Measurements from ENCODE around the gene TP53.

TP53 gene

GRCh38 chr17:7688808-7689316 lies 1.6 kb upstream of the TP53 start:
- H2AFZ ChIP-seq (ENCODE audit: low read length, unreplicated experiment): peak overlapping the region; percentile 58
- peaks cover 18% of the 10 kb centered on the region for H3K4me1 ChIP-seq (ENCODE audit: control insufficient read depth, insufficient read depth, low read length, unreplicated experiment)
- H3K79me2 ChIP-seq (ENCODE audit: control insufficient read depth, insufficient read depth, low read length, unreplicated experiment): peaks cover 43% of the 10 kb centered on the region
- no peaks in the 10 kb centered on the region for H3K27me3 ChIP-seq (ENCODE audit: insufficient read depth, low read length)
- peak overlapping the region; percentile 85 for H3K4me3 ChIP-seq (ENCODE audit: low read depth, low read length)
- H3K27ac ChIP-seq (ENCODE audit: low read depth, low read length): peak overlapping the region; percentile 11; the same call in 1 of the 2 replicates
- H3K36me3 ChIP-seq (ENCODE audit: insufficient read depth, low read length): peaks cover 6% of the 10 kb centered on the region; the same call in 1 of the 2 replicates

- Histone ChIP-seq H3K27ac (ENCODE audit: low read depth, low read length) (peak within 1 kb of the TSS; percentile 98), H3K36me3 (ENCODE audit: insufficient read depth, low read length) (peaks cover 6% of the 10 kb centered on the region; the same call in 1 of the 2 replicates), H2AFZ (ENCODE audit: low read length, unreplicated experiment) (peak within 1 kb of the TSS; percentile 87), H3K27me3 (ENCODE audit: insufficient read depth, low read length) (no peaks in the 10 kb centered on the region), H3K4me3 (ENCODE audit: low read depth, low read length) (peak within 1 kb of the TSS; percentile 90), H3K4me1 (ENCODE audit: control insufficient read depth, insufficient read depth, low read length, unreplicated experiment) (peaks cover 18% of the 10 kb centered on the region), H3K79me2 (ENCODE audit: control insufficient read depth, insufficient read depth, low read length, unreplicated experiment) (peaks cover 50% of the 10 kb centered on the region)
Measured at GRCh38 chr17:7687908-7688807, 868 bp upstream of the TP53 start, which contains the start of gene WRAP53. TSS of gene WRAP53 (plus strand) at chr17:7688477. CDS start at chr17:7688649, 172 bp downstream.

- Histone ChIP-seq H3K4me1 (ENCODE audit: control insufficient read depth, insufficient read depth, low read length, unreplicated experiment) (peaks cover 18% of the 10 kb centered on the region), H3K36me3 (ENCODE audit: insufficient read depth, low read length) (peaks cover 6% of the 10 kb centered on the region; the same call in 1 of the 2 replicates), H3K27me3 (ENCODE audit: insufficient read depth, low read length) (no peaks in the 10 kb centered on the region), H3K79me2 (ENCODE audit: control insufficient read depth, insufficient read depth, low read length, unreplicated experiment) (peaks cover 56% of the 10 kb centered on the region), H2AFZ (ENCODE audit: low read length, unreplicated experiment) (peak overlapping the region; percentile 41), H3K27ac (ENCODE audit: low read depth, low read length) (peak overlapping the region; percentile 98), H3K4me3 (ENCODE audit: low read depth, low read length) (peak overlapping the region; percentile 90)
Measured at GRCh38 chr17:7686222-7687071, 843 bp downstream of the TP53 start.

- H3K27me3 ChIP-seq (ENCODE audit: insufficient read depth, low read length): no peaks in the 10 kb centered on the region
- peak overlapping the region; percentile 44 for H2AFZ ChIP-seq (ENCODE audit: low read length, unreplicated experiment)
- H3K4me1 ChIP-seq (ENCODE audit: control insufficient read depth, insufficient read depth, low read length, unreplicated experiment): peaks cover 18% of the 10 kb centered on the region
- H3K27ac ChIP-seq (ENCODE audit: low read depth, low read length): peak overlapping the region; percentile 98
- H3K4me3 ChIP-seq (ENCODE audit: low read depth, low read length): peak overlapping the region; percentile 90
- H3K79me2 ChIP-seq (ENCODE audit: control insufficient read depth, insufficient read depth, low read length, unreplicated experiment): peaks cover 56% of the 10 kb centered on the region
- peaks cover 6% of the 10 kb centered on the region; the same call in 1 of the 2 replicates for H3K36me3 ChIP-seq (ENCODE audit: insufficient read depth, low read length)
Measured at GRCh38 chr17:7685533-7686221, 1.6 kb downstream of the TP53 start.

GRCh38 chr17:7684851-7685532 lies 2.3 kb downstream of the TP53 start:
- H3K27me3 ChIP-seq (ENCODE audit: insufficient read depth, low read length): no peaks in the 10 kb centered on the region
- peak overlapping the region; percentile 16 for H2AFZ ChIP-seq (ENCODE audit: low read length, unreplicated experiment)
- peaks cover 16% of the 10 kb centered on the region for H3K4me1 ChIP-seq (ENCODE audit: control insufficient read depth, insufficient read depth, low read length, unreplicated experiment)
- H3K4me3 ChIP-seq (ENCODE audit: low read depth, low read length): peak overlapping the region; percentile 90
- no peaks in the 10 kb centered on the region for H3K36me3 ChIP-seq (ENCODE audit: insufficient read depth, low read length)
- H3K79me2 ChIP-seq (ENCODE audit: control insufficient read depth, insufficient read depth, low read length, unreplicated experiment): peaks cover 51% of the 10 kb centered on the region
- peak overlapping the region; percentile 98 for H3K27ac ChIP-seq (ENCODE audit: low read depth, low read length)

- Histone ChIP-seq H3K36me3 (ENCODE audit: insufficient read depth, low read length) (peaks cover 27% of the 10 kb centered on the region), H3K4me3 (ENCODE audit: low read depth, low read length) (no peak overlapping the region), H3K79me2 (ENCODE audit: control insufficient read depth, insufficient read depth, low read length, unreplicated experiment) (peaks cover 3% of the 10 kb centered on the region), H3K27ac (ENCODE audit: low read depth, low read length) (no peak overlapping the region), H2AFZ (ENCODE audit: low read length, unreplicated experiment) (no peak overlapping the region), H3K27me3 (ENCODE audit: insufficient read depth, low read length) (no peaks in the 10 kb centered on the region), H3K4me1 (ENCODE audit: control insufficient read depth, insufficient read depth, low read length, unreplicated experiment) (no peaks in the 10 kb centered on the region)
Measured at GRCh38 chr17:7677388-7678067, 9.8 kb downstream of the TP53 start.

- no peak overlapping the region for H3K27ac ChIP-seq (ENCODE audit: low read depth, low read length)
- no peak overlapping the region for H2AFZ ChIP-seq (ENCODE audit: low read length, unreplicated experiment)
- no peaks in the 10 kb centered on the region for H3K4me1 ChIP-seq (ENCODE audit: control insufficient read depth, insufficient read depth, low read length, unreplicated experiment)
- no peaks in the 10 kb centered on the region for H3K79me2 ChIP-seq (ENCODE audit: control insufficient read depth, insufficient read depth, low read length, unreplicated experiment)
- peaks cover 27% of the 10 kb centered on the region for H3K36me3 ChIP-seq (ENCODE audit: insufficient read depth, low read length)
- no peak overlapping the region for H3K4me3 ChIP-seq (ENCODE audit: low read depth, low read length)
- H3K27me3 ChIP-seq (ENCODE audit: insufficient read depth, low read length): no peaks in the 10 kb centered on the region
Measured at GRCh38 chr17:7676533-7676932, 10.8 kb downstream of the TP53 start.

GRCh38 chr17:7674934-7675333 lies 12.4 kb downstream of the TP53 start:
- Histone ChIP-seq H3K27me3 (ENCODE audit: insufficient read depth, low read length) (no peaks in the 10 kb centered on the region), H3K79me2 (ENCODE audit: control insufficient read depth, insufficient read depth, low read length, unreplicated experiment) (no peaks in the 10 kb centered on the region), H3K4me1 (ENCODE audit: control insufficient read depth, insufficient read depth, low read length, unreplicated experiment) (no peaks in the 10 kb centered on the region), H2AFZ (ENCODE audit: low read length, unreplicated experiment) (no peak overlapping the region), H3K36me3 (ENCODE audit: insufficient read depth, low read length) (peaks cover 32% of the 10 kb centered on the region), H3K4me3 (ENCODE audit: low read depth, low read length) (no peak overlapping the region), H3K27ac (ENCODE audit: low read depth, low read length) (no peak overlapping the region)

GRCh38 chr17:7673239-7673638 lies 14.1 kb downstream of the TP53 start:
- no peak overlapping the region for H3K4me3 ChIP-seq (ENCODE audit: low read depth, low read length)
- H3K79me2 ChIP-seq (ENCODE audit: control insufficient read depth, insufficient read depth, low read length, unreplicated experiment): no peaks in the 10 kb centered on the region
- no peak overlapping the region for H3K27ac ChIP-seq (ENCODE audit: low read depth, low read length)

More at GRCh38 chr17:7673239-7673638, 14.1 kb downstream of the TP53 start:
- no peaks in the 10 kb centered on the region for H3K4me1 ChIP-seq (ENCODE audit: control insufficient read depth, insufficient read depth, low read length, unreplicated experiment)
- H3K27me3 ChIP-seq (ENCODE audit: insufficient read depth, low read length): no peaks in the 10 kb centered on the region
- H3K36me3 ChIP-seq (ENCODE audit: insufficient read depth, low read length): peaks cover 32% of the 10 kb centered on the region
- H2AFZ ChIP-seq (ENCODE audit: low read length, unreplicated experiment): no peak overlapping the region

All from ACC112 (cell line).